Esophagus squamous epithelium (tissue), 4 donors: Measurements from ENCODE around the gene ATP11B.

Experiments used
- POLR2A ChIP-seq, 4 donors: fragments of 450-650 bp; IDR thresholded peaks; one replicate each; pipeline ENCODE4 v1.6.1; 2017; ENCODE audit warnings: antibody characterized with exemption in 4 of 4, mild to moderate bottlenecking in 4 of 4, moderate library complexity in 3 of 4
- TF ChIP-seq, protein P1 (sequence below), 6 experiments: fragments of 450-650 bp in 4 of 6; fragments of 200-600 bp in 2 of 6; sonication (generic) in 2 of 6; IDR thresholded peaks; one replicate each; pipeline ENCODE4 v1.5.1; 2016 to 2019; ENCODE audit warnings: antibody characterized with exemption in 6 of 6, mild to moderate bottlenecking in 4 of 6, moderate library complexity in 4 of 6

DNA sequence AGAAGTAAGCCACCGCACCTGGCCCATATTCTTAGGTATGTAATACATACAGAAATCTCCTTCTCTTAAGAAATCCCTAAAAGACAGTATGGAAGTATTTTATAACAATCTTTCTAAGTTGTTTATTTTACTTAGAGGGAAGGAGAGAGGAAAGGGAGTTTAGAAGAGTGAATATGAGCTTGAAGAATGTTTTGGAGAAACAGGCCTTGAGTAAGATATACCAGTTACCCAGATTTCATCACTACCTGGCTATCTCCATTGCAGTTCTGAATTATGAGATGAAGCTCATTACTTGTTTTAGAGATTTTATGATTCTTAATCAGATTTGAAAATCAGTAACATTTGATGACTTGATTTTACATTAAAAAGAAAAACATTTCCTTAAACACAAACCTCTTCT, 115.2 kb downstream of the ATP11B start:
- TF ChIP-seq, protein P1, sequence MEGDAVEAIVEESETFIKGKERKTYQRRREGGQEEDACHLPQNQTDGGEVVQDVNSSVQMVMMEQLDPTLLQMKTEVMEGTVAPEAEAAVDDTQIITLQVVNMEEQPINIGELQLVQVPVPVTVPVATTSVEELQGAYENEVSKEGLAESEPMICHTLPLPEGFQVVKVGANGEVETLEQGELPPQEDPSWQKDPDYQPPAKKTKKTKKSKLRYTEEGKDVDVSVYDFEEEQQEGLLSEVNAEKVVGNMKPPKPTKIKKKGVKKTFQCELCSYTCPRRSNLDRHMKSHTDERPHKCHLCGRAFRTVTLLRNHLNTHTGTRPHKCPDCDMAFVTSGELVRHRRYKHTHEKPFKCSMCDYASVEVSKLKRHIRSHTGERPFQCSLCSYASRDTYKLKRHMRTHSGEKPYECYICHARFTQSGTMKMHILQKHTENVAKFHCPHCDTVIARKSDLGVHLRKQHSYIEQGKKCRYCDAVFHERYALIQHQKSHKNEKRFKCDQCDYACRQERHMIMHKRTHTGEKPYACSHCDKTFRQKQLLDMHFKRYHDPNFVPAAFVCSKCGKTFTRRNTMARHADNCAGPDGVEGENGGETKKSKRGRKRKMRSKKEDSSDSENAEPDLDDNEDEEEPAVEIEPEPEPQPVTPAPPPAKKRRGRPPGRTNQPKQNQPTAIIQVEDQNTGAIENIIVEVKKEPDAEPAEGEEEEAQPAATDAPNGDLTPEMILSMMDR (IDR thresholded peaks at IDR 0.05): no peak
- no peak for TF ChIP-seq POLR2A (IDR thresholded peaks at IDR 0.05)
